ENCODE measurements around the gene ZBED4.

Gene ZBED4

GRCh38 chr22:49856766-49857618, 3.3 kb downstream of the ZBED4 start:
- no peak for DNase-seq

DNA sequence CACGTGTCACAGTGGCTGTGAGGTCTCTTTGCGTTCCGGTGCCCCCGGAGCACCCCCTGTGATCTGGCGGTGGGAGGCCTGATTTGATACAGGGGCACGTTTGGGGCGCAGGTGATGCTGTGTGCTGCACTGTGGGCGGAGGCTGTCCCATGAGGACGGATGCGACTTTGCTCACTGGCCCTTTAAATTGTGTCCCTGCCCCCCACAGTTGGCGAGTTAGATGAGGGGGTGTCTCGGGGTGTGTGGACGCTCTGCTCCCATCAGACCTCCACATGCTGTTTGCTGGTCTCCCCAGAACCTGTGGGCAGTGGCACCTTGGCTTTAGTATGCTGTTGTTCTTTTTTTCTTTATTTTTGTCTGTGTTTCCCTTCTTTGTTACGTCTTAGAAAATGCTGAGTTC, 5.2 kb downstream of the ZBED4 start:
- no peak for DNase-seq

DNA sequence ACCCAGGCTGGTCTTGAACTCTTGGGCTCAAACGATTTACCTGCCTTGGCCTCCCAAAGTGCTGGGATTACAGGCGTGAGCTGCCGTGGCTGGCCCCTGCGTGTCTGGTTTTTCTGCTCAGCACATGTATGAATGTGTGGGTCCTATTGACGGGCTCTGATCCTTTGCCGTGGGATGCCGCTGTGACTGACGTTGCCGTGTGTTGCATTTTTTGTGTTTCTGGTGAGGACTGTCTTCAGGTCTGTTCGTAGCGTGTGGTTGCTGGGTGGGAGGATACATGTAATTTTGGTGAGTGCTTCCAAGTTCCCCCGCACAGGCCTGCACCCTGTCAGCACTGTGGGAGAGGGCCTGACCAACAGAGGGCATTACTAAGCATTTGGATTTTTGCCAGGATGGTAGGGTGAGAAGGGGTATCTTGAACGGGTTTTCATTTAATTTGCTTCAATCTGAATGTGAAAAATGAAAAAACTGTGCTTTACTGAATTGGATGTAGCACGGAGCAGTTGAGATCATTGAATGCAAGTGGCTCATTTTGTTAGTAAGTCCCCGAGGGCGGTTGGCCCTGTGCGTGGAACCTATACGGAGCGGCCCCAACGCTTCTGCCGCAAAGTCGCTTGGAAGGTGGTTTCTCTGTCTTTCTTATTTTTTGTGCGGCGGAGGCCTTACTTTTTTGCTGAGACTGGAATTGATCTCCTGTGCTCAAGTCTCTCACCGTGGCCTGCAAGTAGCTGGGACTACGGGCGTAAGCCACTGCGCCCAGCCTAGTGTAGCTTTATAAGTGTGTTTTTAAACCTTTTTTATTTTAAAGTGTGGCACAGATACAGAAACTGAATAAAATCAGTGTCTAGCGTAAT, 8.2 kb downstream of the ZBED4 start:
- no peak for DNase-seq

DNA sequence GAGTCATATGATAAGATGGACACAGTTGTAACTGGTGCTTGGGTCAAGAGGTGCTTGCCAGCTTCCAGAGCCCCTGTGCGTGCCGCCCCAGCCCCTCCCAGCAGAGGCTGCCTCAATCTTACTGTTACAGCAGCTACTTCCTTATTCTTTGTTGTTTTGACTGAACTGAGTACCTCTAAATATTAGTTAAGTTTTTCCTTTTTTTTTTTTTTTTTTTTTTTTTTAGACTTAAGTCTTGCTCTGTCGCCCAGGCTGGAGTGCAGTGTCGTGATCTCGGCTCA, 8.8 kb downstream of the ZBED4 start:
- DNase-seq, result no peak

- DNase-seq, result no peak
Observed at GRCh38 chr22:49863931-49864330, 10.3 kb downstream of the ZBED4 start.

- DNase-seq, result no peak
Observed at GRCh38 chr22:49865156-49865555, 11.5 kb downstream of the ZBED4 start.

- DNase-seq, result no peak
Observed at GRCh38 chr22:49866134-49866533, 12.5 kb downstream of the ZBED4 start.

DNA sequence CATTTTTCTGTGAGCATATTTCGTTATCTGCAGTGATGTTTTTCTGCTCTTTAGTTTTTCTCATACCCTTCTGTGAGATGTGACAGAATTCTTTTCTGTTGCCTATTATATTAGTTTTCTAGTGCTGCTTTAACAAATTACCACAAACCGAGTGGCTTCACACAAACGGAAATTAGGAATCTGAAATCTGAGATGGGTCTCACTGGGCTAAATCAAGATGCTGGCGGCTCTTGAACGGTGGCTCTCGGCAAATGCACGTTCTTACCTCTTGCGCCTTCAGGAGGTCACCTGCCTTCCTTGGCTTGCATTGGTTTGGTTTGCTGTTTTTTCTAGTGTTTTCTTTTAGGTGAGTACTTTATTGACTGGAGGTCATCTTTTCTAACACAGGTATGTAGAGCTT, 13.0 kb downstream of the ZBED4 start:
- DNase-seq, result no peak

DNA sequence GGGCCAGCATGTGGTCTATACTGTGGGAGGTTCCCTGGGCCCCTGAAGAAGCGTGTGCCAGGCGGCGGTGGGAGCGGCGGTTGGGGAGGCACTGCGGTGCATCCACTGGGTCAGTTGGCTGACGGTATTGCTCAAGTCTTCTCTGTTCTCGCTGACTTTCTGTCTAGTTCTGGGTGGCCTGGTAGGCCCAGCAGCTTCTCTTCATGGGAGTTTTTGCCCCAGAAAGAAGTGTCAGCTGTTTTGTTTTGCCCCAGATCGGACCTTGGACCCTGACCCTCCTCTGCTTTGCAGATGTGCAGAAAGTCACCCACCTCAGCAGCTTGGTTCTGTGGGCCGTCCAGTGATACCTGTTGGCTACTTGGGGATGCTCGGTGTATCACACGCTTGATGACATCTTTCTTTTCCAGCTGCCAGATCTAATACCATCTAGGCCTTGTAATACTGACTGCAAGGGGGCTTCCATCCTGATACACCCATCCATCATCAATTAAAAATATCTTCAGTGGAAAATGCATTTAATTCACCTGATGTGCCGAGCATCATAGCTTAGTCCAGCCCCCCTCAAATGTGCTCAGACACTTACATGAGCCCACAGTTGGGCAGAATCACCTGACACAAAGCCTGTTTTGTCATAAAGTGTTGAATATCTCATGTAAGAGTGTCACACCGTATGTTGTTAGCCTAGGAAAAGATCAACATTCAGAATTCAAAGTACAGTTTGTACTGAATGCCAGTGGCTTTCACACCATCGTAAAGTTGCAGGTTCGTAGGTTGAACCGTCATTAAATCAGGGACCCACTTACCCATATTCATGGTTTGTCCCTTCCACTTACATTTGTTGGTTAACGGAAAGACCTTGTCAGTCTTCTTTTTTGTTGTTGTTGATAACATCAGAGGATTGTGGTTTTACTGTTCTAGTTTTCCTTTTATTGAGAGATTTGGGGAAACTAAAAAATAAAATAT, 13.9 kb downstream of the ZBED4 start:
- no peak for DNase-seq

DNA sequence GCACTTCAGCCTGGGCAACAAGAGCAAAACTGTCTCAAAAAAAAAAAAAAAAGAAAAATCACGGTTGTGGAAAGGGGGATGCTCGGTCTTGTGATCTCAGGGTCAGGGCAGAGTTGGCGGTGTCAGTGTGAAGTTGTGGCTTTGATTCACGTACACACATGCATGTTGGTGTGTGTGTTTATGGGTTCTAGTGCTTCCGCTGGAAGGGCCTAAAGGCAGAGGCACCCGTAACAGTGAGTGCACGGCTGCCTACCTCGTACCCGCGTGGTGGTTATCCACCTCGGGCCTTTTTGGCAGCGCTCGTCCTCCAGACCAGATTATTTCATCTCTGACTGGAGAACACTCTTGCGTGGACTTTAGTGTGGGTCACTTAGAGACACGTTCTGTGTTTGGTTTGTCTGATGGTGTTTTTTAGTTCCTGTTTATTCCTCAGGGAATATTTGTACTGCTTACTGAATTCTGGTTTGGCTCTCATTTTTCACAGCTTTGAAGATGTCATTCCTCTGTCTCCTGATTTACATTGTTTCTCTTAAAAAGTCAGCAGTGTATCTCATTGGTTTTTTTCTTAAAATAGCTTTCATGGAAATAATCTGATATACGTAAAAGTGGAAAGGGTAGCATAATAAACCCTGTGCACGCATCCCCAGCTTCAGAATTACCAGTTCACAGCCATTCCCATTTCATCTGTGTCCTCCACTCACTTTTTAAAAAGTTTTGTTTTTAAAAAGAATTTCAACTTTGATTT, 15.6 kb downstream of the ZBED4 start:
- no peak for DNase-seq

- no peak for DNase-seq
Observed at GRCh38 chr22:49869845-49870712, 16.4 kb downstream of the ZBED4 start.

DNA sequence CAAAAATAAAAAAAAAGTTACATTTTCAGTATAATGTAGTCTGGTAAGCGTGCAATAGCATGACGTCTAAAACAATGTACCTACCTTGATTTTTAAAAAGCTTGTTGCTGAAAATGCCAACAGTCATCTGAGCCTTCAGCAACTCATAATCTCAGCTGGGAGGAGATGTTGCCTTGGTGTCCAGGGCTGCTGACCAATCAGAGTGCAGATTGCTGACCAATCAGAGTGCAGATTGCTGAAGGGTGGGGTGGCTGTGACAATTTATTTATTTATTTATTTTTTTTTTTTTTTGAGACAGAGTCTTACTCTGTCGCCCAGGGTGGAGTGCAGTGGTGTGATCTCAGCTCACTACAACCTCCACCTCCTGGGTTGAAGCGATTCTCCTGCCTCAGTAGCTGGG, 17.8 kb downstream of the ZBED4 start:
- DNase-seq, result no peak

DNA sequence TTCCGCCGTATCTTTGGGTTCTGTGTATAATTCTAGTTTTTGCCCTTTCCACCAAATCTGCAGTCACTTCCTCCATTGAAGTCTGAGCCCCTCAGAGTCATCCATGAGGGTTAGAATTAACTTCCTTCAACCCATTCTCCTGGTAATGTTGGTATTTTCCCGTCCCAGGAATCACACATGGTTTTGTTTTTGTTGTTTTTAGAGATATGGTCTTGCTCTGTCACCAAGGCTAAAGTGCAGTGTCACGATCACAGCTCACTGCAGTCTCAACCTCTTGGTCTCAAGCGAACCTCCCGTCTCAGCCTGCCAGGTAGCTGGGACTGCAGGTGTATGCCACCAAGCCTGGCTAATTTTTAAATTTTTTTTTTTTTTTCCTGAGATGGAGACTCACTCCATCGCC, 18.7 kb downstream of the ZBED4 start:
- DNase-seq, result no peak

- no peak for DNase-seq
Observed at GRCh38 chr22:49873228-49873940, 19.7 kb downstream of the ZBED4 start.

DNA sequence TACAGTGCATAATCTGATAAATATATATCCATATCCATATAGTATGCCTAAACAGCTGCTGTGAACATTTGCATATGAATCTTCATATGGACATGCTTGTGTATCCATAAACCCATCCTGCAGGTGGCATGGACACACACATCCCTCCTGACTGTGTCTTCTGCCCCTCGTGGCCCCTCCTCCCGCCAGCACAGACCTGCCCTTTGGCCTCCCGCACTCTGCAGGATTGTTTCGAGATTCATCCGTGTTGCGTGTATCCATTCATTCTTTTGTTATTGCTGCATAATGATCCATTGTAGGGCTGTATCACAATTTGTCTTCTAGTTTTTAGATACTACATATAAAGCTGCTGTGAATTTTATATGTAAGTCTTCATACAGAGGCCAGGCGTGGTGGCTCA, 24.0 kb downstream of the ZBED4 start:
- no peak for DNase-seq

DNA sequence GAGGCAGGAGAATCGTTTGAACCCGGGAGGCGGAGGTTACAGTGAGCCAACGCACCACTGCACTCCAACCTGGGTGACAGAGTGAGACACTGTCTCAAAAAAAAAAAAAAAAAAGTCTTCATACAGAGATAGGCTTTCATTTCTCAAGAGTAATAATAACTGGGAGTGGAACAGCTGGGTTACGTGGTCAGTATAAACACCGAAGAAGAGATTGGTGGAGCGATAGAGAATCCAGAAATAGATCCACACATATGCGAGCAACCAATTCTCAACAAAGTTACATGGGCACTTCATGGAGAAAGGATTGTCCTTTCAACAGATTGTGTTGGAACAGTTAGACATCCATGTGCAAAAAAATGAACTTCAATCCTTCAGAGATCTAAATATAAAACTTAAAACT, 24.6 kb downstream of the ZBED4 start:
- DNase-seq, result no peak

GRCh38 chr22:49879871-49880270, 26.2 kb downstream of the ZBED4 start:
- DNase-seq, result no peak

DNA sequence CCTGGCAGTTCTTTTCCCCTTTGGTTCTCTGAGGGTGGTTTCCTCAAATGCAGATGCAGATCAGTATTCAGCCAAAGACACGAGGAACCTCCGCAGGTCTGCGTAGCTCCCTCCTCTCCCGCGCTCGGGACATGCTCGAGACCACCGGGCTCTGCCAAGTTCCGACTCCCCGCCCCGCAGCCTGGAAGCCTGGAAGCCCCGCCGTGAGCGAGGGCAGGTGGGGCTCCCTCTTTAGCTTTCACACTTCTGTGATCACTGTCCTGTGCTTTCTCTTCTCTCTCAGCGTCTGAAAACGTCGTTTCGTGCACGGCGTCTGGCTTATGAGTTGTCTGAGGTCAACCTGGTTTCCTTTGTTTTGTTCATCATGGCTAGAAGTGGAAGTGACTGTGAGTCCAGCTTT, 26.6 kb downstream of the ZBED4 start:
- no peak for DNase-seq

DNA sequence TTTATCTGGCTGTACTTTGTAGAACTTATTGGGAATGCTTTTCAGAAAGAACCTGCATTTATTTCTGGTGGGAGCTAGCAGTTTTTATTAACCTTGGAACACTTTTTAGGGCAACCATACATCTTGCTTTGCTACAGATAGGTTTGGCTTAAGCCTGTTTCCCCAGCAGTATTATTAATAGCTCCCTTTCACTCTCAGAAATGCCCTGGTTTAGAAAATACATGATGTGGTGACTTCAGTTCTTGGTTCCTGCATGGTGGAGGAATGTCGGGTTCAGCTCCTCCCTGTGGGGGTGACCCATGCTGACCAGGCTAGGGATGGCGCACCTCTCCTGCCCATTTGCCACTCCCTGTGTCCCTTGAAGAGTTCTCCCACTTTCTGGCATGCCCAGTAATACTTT, 28.2 kb downstream of the ZBED4 start:
- DNase-seq, result no peak

DNA sequence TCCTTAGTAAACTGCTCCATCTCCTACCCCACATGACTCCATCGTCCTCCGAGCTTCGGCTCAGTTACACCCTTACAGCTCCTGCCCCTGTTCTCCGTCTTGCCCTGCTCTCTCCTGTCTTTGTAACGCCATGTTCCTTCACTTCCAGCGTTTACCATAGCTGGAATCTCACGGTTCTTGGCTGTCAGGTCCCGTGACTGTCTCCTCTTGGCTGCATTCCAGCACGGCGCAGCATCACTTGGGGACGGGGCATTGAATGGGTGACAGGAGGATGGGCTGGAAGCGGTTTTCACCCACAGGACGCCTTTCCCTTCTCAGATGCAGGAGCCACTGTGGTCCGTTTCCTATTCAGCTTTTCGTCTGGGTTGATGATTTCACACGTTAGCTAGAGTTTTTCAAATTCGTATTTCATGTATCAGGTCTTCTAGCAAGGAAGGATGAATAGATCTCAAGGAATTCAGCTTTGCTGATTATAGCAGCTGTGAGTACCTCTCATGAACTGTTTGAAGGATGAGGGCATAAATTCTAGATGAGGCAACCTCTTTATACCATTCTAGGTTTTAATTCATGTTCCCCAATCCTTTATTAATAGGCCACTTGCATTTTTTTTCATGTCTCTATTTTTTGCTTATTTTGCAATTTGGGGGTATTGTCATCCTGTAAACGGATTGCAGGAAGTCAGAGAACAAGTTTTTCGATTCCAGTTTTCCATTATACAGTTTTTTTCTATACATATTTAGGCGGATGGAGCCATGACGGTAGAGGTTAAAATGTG, 29.1 kb downstream of the ZBED4 start:
- no peak for DNase-seq

All from HCEC 1CT (cell line).